H1 (cell line): Measurements from ENCODE around the gene DOCK9. TPM values are rescaled to one million over a fixed set of nuclear protein-coding genes. Genes with fewer than 3 reads are reported as not detected.

ENCODE experiments used
- CTCF ChIA-PET: fragments of 300-600 bp; sonication (Branson Sonifier 250); formaldehyde crosslinking; loops from one replicate; lab custom pipeline; 2021; ENCODE audit not compliant: partially characterized antibody; lab: Charles Lee
- POLR2A ChIA-PET: fragments of 300-600 bp; sonication (Branson Sonifier 250); formaldehyde crosslinking; loops from one replicate; lab custom pipeline; 2021; ENCODE audit warnings: inconsistent platforms; ENCODE audit not compliant: partially characterized antibody; lab: Charles Lee
- DNase-seq, 2 experiments: peaks; one replicate each; pipeline versions ENCODE4 v3.0.0 to v3.0.0-alpha.2; 2010 to 2022; ENCODE audit warnings: low spot score in 2 of 2, low read depth in 1 of 2, mixed read lengths in 1 of 2
- FAIRE-seq: peaks from 2 replicates; lab custom pipeline; 2011; peaks lifted over from hg19 to GRCh38; lab: Jason Lieb, UNC
- H2AFZ ChIP-seq: 2 replicates; pipeline ENCODE4 v1.8.1; 2012; ENCODE audit warnings: low read length, inconsistent platforms
- H2AK5ac ChIP-seq: 2 replicates; pipeline ENCODE4 v1.6.1; 2013; ENCODE audit warnings: low read depth, low read length
- H2BK120ac ChIP-seq: replicated peaks from 2 replicates; pipeline ENCODE3; 2013; ENCODE audit warnings: low read depth, low read length, inconsistent platforms
- H2BK12ac ChIP-seq: 2 replicates; pipeline ENCODE4 v1.6.1; 2013; ENCODE audit warnings: low read depth, low read length
- H2BK15ac ChIP-seq: 2 replicates; pipeline ENCODE4 v1.6.1; 2013; ENCODE audit warnings: low read length
- H2BK20ac ChIP-seq: 2 replicates; pipeline ENCODE4 v1.6.1; 2013; ENCODE audit warnings: low read length
- H2BK5ac ChIP-seq: 2 replicates; pipeline ENCODE4 v1.6.1; 2013; ENCODE audit warnings: low read depth, low read length
- H3K14ac ChIP-seq: 2 replicates; pipeline ENCODE4 v1.6.1; 2013; ENCODE audit warnings: inconsistent platforms; ENCODE audit not compliant: insufficient read length
- H3K18ac ChIP-seq: 2 replicates; pipeline ENCODE4 v1.6.1; 2013; ENCODE audit warnings: low read length; ENCODE audit errors: extremely low read depth
- H3K23ac ChIP-seq: 2 replicates; pipeline ENCODE4 v1.6.1; 2013; ENCODE audit warnings: inconsistent platforms; ENCODE audit not compliant: insufficient read length
- H3K23me2 ChIP-seq: 2 replicates; pipeline ENCODE4 v1.6.1; 2013; ENCODE audit warnings: low read depth, low read length
- H3K27ac ChIP-seq: 2 replicates; pipeline ENCODE4 v1.6.1; 2011; ENCODE audit warnings: low read depth, low read length, inconsistent platforms
- H3K27me3 ChIP-seq, 4 experiments: replicated peaks in 1 of 4; 1 replicate in 1 of 4; 2 replicates in 3 of 4; pipeline versions ENCODE4 v1.6.1 to v1.8.1; 2011 to 2013; ENCODE audit warnings: low read length in 3 of 4, mild to moderate bottlenecking in 3 of 4, inconsistent platforms in 2 of 4, mixed read lengths in 2 of 4, moderate library complexity in 1 of 4; ENCODE audit not compliant: control insufficient read depth in 3 of 4, insufficient read depth in 3 of 4; ENCODE audit errors: extremely low read depth in 1 of 4
- H3K36me3 ChIP-seq, 4 experiments: 2 replicates each; pipeline versions ENCODE4 v1.6.1 to v1.8.1; 2011 to 2013; ENCODE audit warnings: mild to moderate bottlenecking in 4 of 4, low read length in 3 of 4, moderate library complexity in 2 of 4, control low read depth in 1 of 4, inconsistent platforms in 1 of 4; ENCODE audit not compliant: insufficient read depth in 4 of 4, control insufficient read depth in 2 of 4
- H3K4ac ChIP-seq: replicated peaks from 2 replicates; pipeline ENCODE3; 2013; ENCODE audit warnings: low read length, low read depth, mixed read lengths, inconsistent platforms; ENCODE audit not compliant: insufficient read length
- H3K4me1 ChIP-seq, 4 experiments: replicated peaks in 1 of 4; 1 replicate in 1 of 4; 2 replicates in 3 of 4; pipeline versions ENCODE4 v1.6.1 to v1.8.1; 2011 to 2013; ENCODE audit warnings: low read length in 3 of 4, inconsistent platforms in 2 of 4, mixed read lengths in 1 of 4; ENCODE audit not compliant: insufficient read depth in 4 of 4, control insufficient read depth in 3 of 4
- H3K4me2 ChIP-seq, 2 experiments: 2 replicates each; pipeline versions ENCODE4 v1.6.1 to v1.8.1; 2011 to 2013; ENCODE audit warnings: low read depth in 2 of 2, low read length in 2 of 2, control low read depth in 1 of 2, inconsistent platforms in 1 of 2, mild to moderate bottlenecking in 1 of 2; ENCODE audit not compliant: insufficient read depth in 1 of 2
- H3K4me3 ChIP-seq, 4 experiments: fragments of 200-600, 300-600 bp in 1 of 4; sonication (generic), shearing (Covaris generic), sonication (Bioruptor Twin) in 1 of 4; 2 replicates each; pipeline versions ENCODE4 v1.5.1 to v1.8.1; 2011 to 2016; ENCODE audit warnings: low read length in 4 of 4, low read depth in 3 of 4, control low read depth in 2 of 4, inconsistent platforms in 2 of 4, mild to moderate bottlenecking in 2 of 4, mixed read lengths in 1 of 4, moderate library complexity in 1 of 4; ENCODE audit not compliant: insufficient read depth in 2 of 4; ENCODE audit errors: extremely low read depth in 1 of 4
- H3K56ac ChIP-seq: replicated peaks from 2 replicates; pipeline ENCODE3; 2013; ENCODE audit warnings: low read depth, mild to moderate bottlenecking, mixed read lengths, low read length, inconsistent platforms; ENCODE audit not compliant: insufficient read length
- H3K79me1 ChIP-seq: 2 replicates; pipeline ENCODE4 v1.6.1; 2013; ENCODE audit warnings: low read depth, low read length, control low read depth
- H3K79me2 ChIP-seq, 2 experiments: 2 replicates each; pipeline versions ENCODE4 v1.6.1 to v1.8.1; 2012 to 2013; ENCODE audit warnings: low read length in 2 of 2, mild to moderate bottlenecking in 2 of 2, inconsistent platforms in 1 of 2; ENCODE audit not compliant: insufficient read depth in 2 of 2, control insufficient read depth in 1 of 2
- H3K9ac ChIP-seq, 4 experiments: replicated peaks in 1 of 4; 1 replicate in 1 of 4; 2 replicates in 3 of 4; pipeline versions ENCODE4 v1.6.1 to v1.8.1; 2011 to 2013; ENCODE audit warnings: low read depth in 3 of 4, low read length in 3 of 4, control low read depth in 2 of 4, mild to moderate bottlenecking in 2 of 4, moderate library complexity in 2 of 4, inconsistent platforms in 1 of 4; ENCODE audit errors: extremely low read depth in 1 of 4
- H3K9me3 ChIP-seq, 2 experiments: 2 replicates each; pipeline versions ENCODE4 v1.6.1 to v1.8.1; 2012 to 2013; ENCODE audit warnings: mild to moderate bottlenecking in 2 of 2, moderate library complexity in 2 of 2, control low read depth in 1 of 2, inconsistent platforms in 1 of 2, low read depth in 1 of 2, low read length in 1 of 2, mixed read lengths in 1 of 2; ENCODE audit not compliant: insufficient read depth in 2 of 2
- H4K20me1 ChIP-seq, 2 experiments: replicated peaks in 1 of 2; 2 replicates each; pipeline versions ENCODE3 to v1.8.1; 2011 to 2013; ENCODE audit warnings: inconsistent platforms in 2 of 2, low read length in 2 of 2, mild to moderate bottlenecking in 1 of 2; ENCODE audit not compliant: insufficient read depth in 2 of 2, control insufficient read depth in 1 of 2
- H4K5ac ChIP-seq: 2 replicates; pipeline ENCODE4 v1.6.1; 2013; ENCODE audit warnings: low read length, low read depth, mixed read lengths, inconsistent platforms; ENCODE audit not compliant: insufficient read length
- H4K8ac ChIP-seq: 2 replicates; pipeline ENCODE4 v1.8.0; 2013; ENCODE audit warnings: mild to moderate bottlenecking, moderate library complexity, low read length, inconsistent platforms; ENCODE audit not compliant: insufficient read depth; ENCODE audit errors: extremely low read depth
- H4K91ac ChIP-seq: replicated peaks from 2 replicates; pipeline ENCODE3; 2013; ENCODE audit warnings: low read length, mixed read lengths, inconsistent platforms; ENCODE audit not compliant: insufficient read length
- BACH1 ChIP-seq: IDR thresholded peaks from 2 replicates; pipeline ENCODE4 v1.6.1; 2012; ENCODE audit warnings: low read length, improper control_type of control experiment
- CBX5 ChIP-seq: fragments of 300-800, 300-1000 bp; sonication (generic); IDR thresholded peaks from 2 replicates; pipeline ENCODE4 v1.7.1; 2016; ENCODE audit warnings: antibody characterized with exemption, low read length, low read depth
- HDAC6 ChIP-seq: IDR thresholded peaks from one replicate; pipeline ENCODE4 v1.7.1; 2012; ENCODE audit warnings: low read depth, mild to moderate bottlenecking, inconsistent platforms, low read length, moderate library complexity
- NRF1 ChIP-seq: IDR thresholded peaks from 2 replicates; pipeline ENCODE4 v1.6.1; 2011; ENCODE audit warnings: mild to moderate bottlenecking, low read depth, low read length, improper control_type of control experiment
- POLR2A ChIP-seq, 2 experiments: IDR thresholded peaks; 1 replicate in 1 of 2; 2 replicates in 1 of 2; pipeline ENCODE4 v1.6.1; 2011; ENCODE audit warnings: low read depth in 2 of 2, low read length in 2 of 2, mild to moderate bottlenecking in 2 of 2; ENCODE audit errors: control extremely low read depth in 1 of 2
- POU5F1 ChIP-seq: IDR thresholded peaks from 2 replicates; pipeline ENCODE4 v1.6.1; 2011; ENCODE audit warnings: low read depth, mild to moderate bottlenecking, low read length, moderate library complexity
- RAD21 ChIP-seq, 2 experiments: IDR thresholded peaks in 1 of 2; conservative IDR thresholded peaks in 1 of 2; 2 replicates each; pipeline ENCODE4 v1.6.1; 2011; ENCODE audit warnings: low read depth in 2 of 2, low read length in 2 of 2, improper control_type of control experiment in 1 of 2, inconsistent platforms in 1 of 2, mild to moderate bottlenecking in 1 of 2, moderate library complexity in 1 of 2
- SIN3A ChIP-seq, 2 experiments: IDR thresholded peaks in 1 of 2; conservative IDR thresholded peaks in 1 of 2; 2 replicates each; pipeline ENCODE4 v1.6.1; 2011 to 2012; ENCODE audit warnings: low read length in 2 of 2, improper control_type of control experiment in 1 of 2, low read depth in 1 of 2, mild to moderate bottlenecking in 1 of 2
- SRF ChIP-seq: IDR thresholded peaks from 2 replicates; pipeline ENCODE4 v1.6.1; 2011; ENCODE audit warnings: mild to moderate bottlenecking, low read depth, low read length, moderate library complexity
- TCF12 ChIP-seq: IDR thresholded peaks from 2 replicates; pipeline ENCODE4 v1.6.1; 2011; ENCODE audit warnings: low read depth, mild to moderate bottlenecking, low read length
- WGBS, 2 experiments: shearing (Covaris generic) in 1 of 2; methylation state at CpG; one replicate each; pipeline versions ENCODE4 v1.1.6 to v1.1.7; 2013 to 2015; ENCODE audit warnings: low lambda C conversion rate in 2 of 2, mixed read lengths in 2 of 2, inconsistent platforms in 1 of 2, low coverage in 1 of 2, missing lambda C conversion rate in 1 of 2; ENCODE audit not compliant: insufficient replicate concordance in 2 of 2, insufficient coverage in 1 of 2, insufficient read length in 1 of 2; ENCODE audit errors: extremely low coverage in 1 of 2, missing lambda C conversion rate in 1 of 2; 5-methylcytosine and 5-hydroxymethylcytosine counted together
- polyA plus RNA-seq, 7 experiments: library from polyadenylated mRNA; depleted of rRNA in 3 of 7; stranded (reverse) in 5 of 7; unstranded in 2 of 7; fragments of >200 nt in 5 of 7; fragments of 200-250 nt in 2 of 7; gene quantifications; 1 replicate in 5 of 7; 2 replicates in 1 of 7; 4 replicates in 1 of 7; pipeline versions ENCODE4 v1.2.1 to v1.2.3, GENCODE V29; 2011 to 2013; ENCODE audit warnings: missing spikeins in 2 of 7, mixed read lengths in 2 of 7
- total RNA-seq: library from RNA; stranded (reverse); fragmentation: NEBNext Ultra II Directional; extraction: Animal tissue kit (Norgen Biotek cat#: 25700); gene quantifications from 2 replicates; pipeline ENCODE4 v1.2.1, GENCODE V29; 2021
- TF ChIP-seq, protein P1 (sequence below): IDR thresholded peaks from 2 replicates; pipeline ENCODE4 v1.6.1; 2012; ENCODE audit warnings: inconsistent platforms
- TF ChIP-seq, protein P2 (sequence below): IDR thresholded peaks from 2 replicates; pipeline ENCODE4 v1.6.1; 2012; ENCODE audit warnings: low read length, inconsistent platforms

Gene DOCK9
- total and polyA plus RNA-seq, 2 of the 8 experiments (the other 6 are each of a cell fraction or from before 2014, with no cell fraction given): 21.6 to 31.5 TPM

DNA sequence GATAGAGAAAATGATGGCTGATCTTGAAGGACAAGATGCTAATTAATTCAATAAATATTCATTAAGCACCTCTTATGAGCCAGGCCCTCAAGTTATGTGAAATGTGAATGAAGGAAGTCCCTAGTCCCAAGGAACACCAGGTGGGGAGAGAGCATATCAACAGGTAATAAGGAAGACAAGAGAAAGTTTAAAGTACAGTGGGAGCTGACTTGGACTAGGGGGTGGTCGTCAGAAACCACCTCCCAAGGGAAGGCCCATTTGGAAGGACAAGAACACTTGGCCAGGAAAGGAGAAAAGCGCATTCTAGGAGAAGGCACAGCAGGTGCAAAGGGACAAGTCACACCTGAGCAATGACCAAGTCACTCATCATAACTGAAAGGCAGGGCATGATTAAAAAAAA, 72.7 kb downstream of the DOCK9 start:
- no peak overlapping the region for H3K14ac ChIP-seq
- FAIRE-seq (no peak), DNase-seq (no peak)
- H2BK20ac ChIP-seq: no peak overlapping the region
- POLR2A ChIA-PET: interaction anchor here (0.7 kb wide), 1 partner anchor 38 kb away, joined by 3 read pairs; no protein-coding TSS in a partner anchor
- no peak overlapping the region for H3K4me2 ChIP-seq
- no peak overlapping the region for H2AK5ac ChIP-seq
- no peak overlapping the region for H4K91ac ChIP-seq
- no peak overlapping the region for H2AFZ ChIP-seq
- H2BK120ac ChIP-seq: no peak overlapping the region
- H3K36me3 ChIP-seq: no peaks in the 10 kb centered on the region
- H3K18ac ChIP-seq: no peak overlapping the region
- no peaks in the 10 kb centered on the region for H3K79me1 ChIP-seq
- H3K79me2 ChIP-seq: no peaks in the 10 kb centered on the region
- no peak overlapping the region for H3K56ac ChIP-seq
- WGBS, 2 experiments: 84% methylated on average over 2 of the region's 2 CpGs; no CpG with 5 or more reads in 1 of the 2 experiments
- no peak overlapping the region for H2BK12ac ChIP-seq
- H3K27ac ChIP-seq: no peak overlapping the region
- CTCF ChIA-PET: no interaction called here
- no peak overlapping the region for H3K4ac ChIP-seq
- H4K20me1 ChIP-seq: no peaks in the 10 kb centered on the region
- H2BK5ac ChIP-seq: no peak overlapping the region
- no peak overlapping the region for H2BK15ac ChIP-seq
- H3K9me3 ChIP-seq: no peaks in the 10 kb centered on the region
- no peak overlapping the region for H3K4me3 ChIP-seq
- no peaks in the 10 kb centered on the region for H3K23me2 ChIP-seq
- no peak overlapping the region for H3K23ac ChIP-seq
- no peaks in the 10 kb centered on the region for H3K27me3 ChIP-seq
- H3K4me1 ChIP-seq: no peaks in the 10 kb centered on the region
- no peak overlapping the region for H4K8ac ChIP-seq
- H3K9ac ChIP-seq: no peak overlapping the region
- no peak overlapping the region for H4K5ac ChIP-seq
- TF ChIP-seq NRF1: no peak
- TF ChIP-seq SRF: no peak
- no peak for TF ChIP-seq BACH1
- TF ChIP-seq TCF12: no peak
- TF ChIP-seq, protein P1, sequence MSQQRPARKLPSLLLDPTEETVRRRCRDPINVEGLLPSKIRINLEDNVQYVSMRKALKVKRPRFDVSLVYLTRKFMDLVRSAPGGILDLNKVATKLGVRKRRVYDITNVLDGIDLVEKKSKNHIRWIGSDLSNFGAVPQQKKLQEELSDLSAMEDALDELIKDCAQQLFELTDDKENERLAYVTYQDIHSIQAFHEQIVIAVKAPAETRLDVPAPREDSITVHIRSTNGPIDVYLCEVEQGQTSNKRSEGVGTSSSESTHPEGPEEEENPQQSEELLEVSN: no peak
- TF ChIP-seq POLR2A (IDR thresholded peaks at IDR 0.05; ENCODE audit: control extremely low read depth in 1 of 2, low read depth in 2 of 2, low read length in 2 of 2): no peak
- TF ChIP-seq, protein P2, sequence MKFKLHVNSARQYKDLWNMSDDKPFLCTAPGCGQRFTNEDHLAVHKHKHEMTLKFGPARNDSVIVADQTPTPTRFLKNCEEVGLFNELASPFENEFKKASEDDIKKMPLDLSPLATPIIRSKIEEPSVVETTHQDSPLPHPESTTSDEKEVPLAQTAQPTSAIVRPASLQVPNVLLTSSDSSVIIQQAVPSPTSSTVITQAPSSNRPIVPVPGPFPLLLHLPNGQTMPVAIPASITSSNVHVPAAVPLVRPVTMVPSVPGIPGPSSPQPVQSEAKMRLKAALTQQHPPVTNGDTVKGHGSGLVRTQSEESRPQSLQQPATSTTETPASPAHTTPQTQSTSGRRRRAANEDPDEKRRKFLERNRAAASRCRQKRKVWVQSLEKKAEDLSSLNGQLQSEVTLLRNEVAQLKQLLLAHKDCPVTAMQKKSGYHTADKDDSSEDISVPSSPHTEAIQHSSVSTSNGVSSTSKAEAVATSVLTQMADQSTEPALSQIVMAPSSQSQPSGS: no peak
- TF ChIP-seq HDAC6: no peak
- no peak for TF ChIP-seq POU5F1
- TF ChIP-seq SIN3A (conservative IDR thresholded peaks at IDR 0.05 in 1 of 2, IDR thresholded peaks at IDR 0.05 in 1 of 2; ENCODE audit: low read depth in 1 of 2, low read length in 2 of 2): no peak
- TF ChIP-seq RAD21 (IDR thresholded peaks at IDR 0.05 in 1 of 2, conservative IDR thresholded peaks at IDR 0.05 in 1 of 2; ENCODE audit: low read depth in 2 of 2, low read length in 2 of 2): no peak
- TF ChIP-seq CBX5: no peak
